Breast epithelium (tissue), 4 donors: ENCODE measurements around the gene ANKRD23. TPM values are rescaled to one million over a fixed set of nuclear protein-coding genes. Genes with fewer than 3 reads are reported as not detected.

Source experiments
- DNase-seq, 2 donors: peaks; one replicate each; pipeline ENCODE4 v3.0.0-alpha.2; 2019; ENCODE audit warnings: low spot score in 2 of 2
- H3K27ac ChIP-seq, 2 donors: fragments of 200-600 bp; sonication (generic) in 1 of 2; one replicate each; pipeline ENCODE4 v1.5.1; 2016 to 2019; ENCODE audit warnings: mild to moderate bottlenecking in 1 of 2
- H3K27me3 ChIP-seq, 2 donors: fragments of 200-600 bp; sonication (generic) in 1 of 2; one replicate each; pipeline versions ENCODE4 v1.5.1 to v1.6.0; 2017 to 2019; ENCODE audit warnings: control low read depth in 1 of 2, mild to moderate bottlenecking in 1 of 2
- H3K36me3 ChIP-seq: fragments of 200-600 bp; one replicate; pipeline ENCODE4 v1.5.1; 2019
- H3K4me1 ChIP-seq, 2 donors: fragments of 200-600 bp; sonication (generic); one replicate each; pipeline ENCODE4 v1.5.1; 2016 to 2019; ENCODE audit warnings: control low read depth in 1 of 2
- H3K4me3 ChIP-seq, 3 donors: fragments of 200-600 bp; sonication (generic); 1 replicate in 2 of 3; 2 replicates in 1 of 3; pipeline ENCODE4 v1.5.1; 2016 to 2019; ENCODE audit warnings: mild to moderate bottlenecking in 3 of 3, moderate library complexity in 2 of 3
- H3K9me3 ChIP-seq, 2 donors: fragments of 200-600 bp; sonication (generic) in 1 of 2; one replicate each; pipeline ENCODE4 v1.5.1; 2016 to 2019; ENCODE audit warnings: control low read depth in 1 of 2
- POLR2A ChIP-seq: fragments of 450-650 bp; IDR thresholded peaks from one replicate; pipeline ENCODE4 v1.6.1; 2016; ENCODE audit warnings: antibody characterized with exemption, mild to moderate bottlenecking, moderate library complexity
- POLR2AphosphoS5 ChIP-seq, 3 donors: sonication (generic); formaldehyde crosslinking; IDR thresholded peaks; one replicate each; pipeline ENCODE4 v1.6.1; 2017; ENCODE audit warnings: antibody characterized with exemption in 3 of 3
- intact Hi-C: fragments of 100-400 bp; cut with DNase I; formaldehyde crosslinking; loops from one replicate; pipeline ENCODE4 v1.15.1; 2023; ENCODE audit warnings: low total_unique reads
- total RNA-seq, 3 donors: library from RNA; depleted of rRNA; stranded (reverse); fragments of >200 nt; gene quantifications; one replicate each; pipeline ENCODE4 v1.1.0, GENCODE V29; 2016
- TF ChIP-seq, protein P1 (sequence below), 3 donors: fragments of 450-650 bp; IDR thresholded peaks; one replicate each; pipeline ENCODE4 v1.5.1; 2016 to 2017; ENCODE audit warnings: antibody characterized with exemption in 3 of 3, mild to moderate bottlenecking in 3 of 3, moderate library complexity in 3 of 3

The ANKRD23 gene
- total RNA-seq, 3 donors from 2014 or later: 3.5 to 9.4 (median 7.2) TPM

DNA sequence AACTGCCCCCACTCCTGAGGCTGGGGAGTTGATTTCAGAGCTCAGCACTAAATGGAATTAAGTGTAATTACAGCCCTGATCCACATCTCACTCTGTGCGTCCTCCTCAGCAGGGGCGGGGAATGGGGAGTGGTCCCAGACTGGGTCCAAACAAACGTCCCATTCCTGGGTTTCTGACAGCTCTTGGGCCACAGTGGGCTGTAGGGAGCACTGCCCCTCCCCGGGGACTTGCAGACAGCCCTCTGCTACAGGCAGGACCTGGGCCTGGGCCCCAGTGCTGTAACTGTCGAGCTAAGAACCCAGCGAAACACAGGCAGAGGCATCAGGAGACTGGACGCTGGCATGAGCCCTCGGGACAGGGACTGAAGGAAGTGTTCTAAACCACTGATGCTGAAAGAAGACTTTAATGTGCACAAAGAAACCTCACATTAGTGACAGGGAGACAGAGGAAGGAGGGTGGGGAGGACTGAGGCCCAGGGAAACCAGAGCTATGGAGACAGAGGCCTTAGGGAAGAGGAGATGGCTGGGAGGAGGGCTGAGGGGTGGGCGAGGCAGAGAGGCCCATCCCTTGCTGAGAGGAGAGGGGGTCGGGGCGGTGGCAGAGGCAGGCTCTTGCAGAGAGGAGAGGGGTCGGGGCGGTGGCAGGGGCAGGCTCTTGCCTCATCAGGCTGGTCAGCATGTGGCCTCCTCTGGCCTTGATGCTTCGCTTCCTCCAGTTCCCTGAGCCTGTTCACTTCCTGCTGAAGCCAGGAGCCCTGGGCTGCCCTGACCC, 31.9 kb upstream of the ANKRD23 start:
- no peak for DNase-seq
- no peaks in the 10 kb centered on the region for H3K27me3 ChIP-seq
- no peaks in the 10 kb centered on the region for H3K9me3 ChIP-seq
- TF ChIP-seq POLR2A (no peak), POLR2AphosphoS5 (IDR thresholded peaks at IDR 0.05) (no peak)
- TF ChIP-seq, protein P1, sequence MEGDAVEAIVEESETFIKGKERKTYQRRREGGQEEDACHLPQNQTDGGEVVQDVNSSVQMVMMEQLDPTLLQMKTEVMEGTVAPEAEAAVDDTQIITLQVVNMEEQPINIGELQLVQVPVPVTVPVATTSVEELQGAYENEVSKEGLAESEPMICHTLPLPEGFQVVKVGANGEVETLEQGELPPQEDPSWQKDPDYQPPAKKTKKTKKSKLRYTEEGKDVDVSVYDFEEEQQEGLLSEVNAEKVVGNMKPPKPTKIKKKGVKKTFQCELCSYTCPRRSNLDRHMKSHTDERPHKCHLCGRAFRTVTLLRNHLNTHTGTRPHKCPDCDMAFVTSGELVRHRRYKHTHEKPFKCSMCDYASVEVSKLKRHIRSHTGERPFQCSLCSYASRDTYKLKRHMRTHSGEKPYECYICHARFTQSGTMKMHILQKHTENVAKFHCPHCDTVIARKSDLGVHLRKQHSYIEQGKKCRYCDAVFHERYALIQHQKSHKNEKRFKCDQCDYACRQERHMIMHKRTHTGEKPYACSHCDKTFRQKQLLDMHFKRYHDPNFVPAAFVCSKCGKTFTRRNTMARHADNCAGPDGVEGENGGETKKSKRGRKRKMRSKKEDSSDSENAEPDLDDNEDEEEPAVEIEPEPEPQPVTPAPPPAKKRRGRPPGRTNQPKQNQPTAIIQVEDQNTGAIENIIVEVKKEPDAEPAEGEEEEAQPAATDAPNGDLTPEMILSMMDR (IDR thresholded peaks at IDR 0.05): no peak
- H3K4me1 ChIP-seq: peaks cover 5 to 10% of the 10 kb centered on the region in 2 donors
- no peaks in the 10 kb centered on the region for H3K36me3 ChIP-seq
- intact Hi-C loops: no loop called here
- H3K27ac ChIP-seq: peak overlapping the region; percentile 30 to 82
- H3K4me3 ChIP-seq: no peak overlapping the region

DNA sequence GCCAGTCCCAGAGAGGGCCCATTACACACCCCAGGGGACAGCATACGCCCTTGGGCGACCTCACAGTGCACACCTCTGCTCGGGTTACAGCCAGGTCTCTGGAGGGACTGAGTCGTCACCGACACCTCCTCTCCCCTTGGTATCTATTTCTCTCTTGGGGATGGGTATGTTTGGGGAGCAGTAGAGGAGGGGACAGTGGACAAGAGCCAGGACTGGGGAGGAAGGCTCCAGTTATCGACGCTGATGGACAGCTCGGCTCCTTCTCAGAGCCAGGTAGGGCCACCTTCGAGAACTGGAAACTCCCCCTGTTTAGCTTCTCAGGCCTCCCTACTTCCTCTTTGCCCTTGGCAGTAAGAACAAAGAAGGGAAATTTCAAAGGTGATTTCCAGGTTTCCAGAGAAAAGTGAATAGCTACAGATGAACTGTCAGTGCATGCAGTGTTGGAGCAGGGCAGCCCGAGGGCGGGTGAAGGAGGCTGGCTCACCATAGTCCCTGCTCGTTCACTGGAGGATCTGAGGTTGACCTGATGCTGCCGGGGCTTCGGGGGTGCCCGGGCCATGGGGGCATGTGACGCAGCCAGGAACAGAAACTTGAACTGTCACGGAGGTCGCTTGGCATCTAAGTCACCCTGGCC, 30.5 kb upstream of the ANKRD23 start:
- Histone ChIP-seq H3K27me3 (no peaks in the 10 kb centered on the region), H3K36me3 (no peaks in the 10 kb centered on the region), H3K4me3 (peak overlapping the region in 1 of 3 donors; percentile 28), H3K27ac (peak overlapping the region; percentile 65 to 82), H3K9me3 (no peaks in the 10 kb centered on the region), H3K4me1 (peaks cover 5 to 10% of the 10 kb centered on the region in 2 donors)
- no peak for DNase-seq
- TF ChIP-seq POLR2AphosphoS5 (IDR thresholded peaks at IDR 0.05): peak in 1 of 3 donors; percentile 5
- TF ChIP-seq, protein P1 (IDR thresholded peaks at IDR 0.05): no peak
- intact Hi-C loops: no loop called here

DNA sequence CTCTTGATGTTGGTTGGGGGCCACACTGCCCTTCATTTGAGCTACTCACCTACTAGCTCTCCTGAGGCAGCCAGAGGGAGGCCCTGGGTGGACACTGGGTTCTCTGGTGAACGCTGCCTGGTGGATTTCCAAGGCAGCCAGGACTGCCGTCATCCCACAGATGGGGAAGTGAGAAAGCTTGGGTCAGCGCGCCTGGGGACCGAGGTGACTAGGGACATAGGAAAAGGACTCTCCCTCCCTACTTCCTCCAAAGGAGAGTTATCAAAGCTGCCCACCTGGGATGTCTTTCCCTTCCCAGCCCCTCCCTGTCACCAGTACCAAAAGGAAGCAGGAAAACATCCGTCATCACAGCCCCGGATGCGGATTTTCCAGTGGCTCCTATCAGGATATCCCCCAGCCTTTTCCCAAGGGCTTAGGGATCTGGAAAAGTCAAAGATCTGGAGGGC, 29.9 kb upstream of the ANKRD23 start:
- Histone ChIP-seq H3K4me3 (no peak overlapping the region), H3K27ac (peak overlapping the region; percentile 65 to 82), H3K27me3 (no peaks in the 10 kb centered on the region), H3K9me3 (no peaks in the 10 kb centered on the region), H3K36me3 (no peaks in the 10 kb centered on the region), H3K4me1 (peaks cover 5 to 10% of the 10 kb centered on the region in 2 donors)
- intact Hi-C loops: no loop called here
- DNase-seq: no peak
- TF ChIP-seq POLR2A (no peak), POLR2AphosphoS5 (IDR thresholded peaks at IDR 0.05) (no peak)
- TF ChIP-seq, protein P1 (IDR thresholded peaks at IDR 0.05): no peak

DNA sequence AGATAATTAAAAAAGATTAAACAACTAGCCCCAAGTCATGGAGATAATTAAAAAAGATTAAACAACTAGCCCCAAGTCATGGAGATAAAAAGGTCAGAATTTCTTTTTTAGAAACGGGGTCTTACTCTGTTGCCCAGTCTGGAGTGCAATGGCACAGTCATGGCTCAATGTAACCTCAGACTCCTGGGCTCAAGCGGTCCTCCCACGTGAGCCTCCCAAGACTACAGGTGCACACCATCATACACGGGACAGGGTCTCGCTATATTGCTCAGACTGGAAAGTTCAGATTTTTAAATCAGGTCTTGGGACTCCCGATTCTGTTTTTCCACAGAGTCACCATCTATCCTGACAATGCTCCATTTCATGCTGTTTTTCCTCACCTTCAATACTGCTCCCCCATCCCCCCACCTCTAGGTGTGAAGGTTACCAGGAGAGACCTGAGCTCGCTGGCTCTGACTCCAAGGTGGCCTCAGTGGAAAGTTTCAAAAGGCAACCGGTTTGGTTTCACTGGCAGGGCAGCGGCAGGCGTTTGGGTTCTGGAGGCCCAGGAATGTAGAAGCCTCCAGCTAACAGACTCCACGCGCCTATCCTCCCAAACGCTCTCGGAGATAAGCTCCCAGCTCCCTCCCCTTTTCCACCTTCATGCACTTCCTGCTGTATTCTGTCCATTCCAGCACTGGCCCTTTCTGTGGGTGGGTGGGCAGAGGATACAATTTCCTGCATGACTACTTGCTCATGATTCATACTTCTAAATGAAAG, 28.9 kb upstream of the ANKRD23 start:
- no peaks in the 10 kb centered on the region for H3K9me3 ChIP-seq

More for the DNA sequence above, 28.9 kb upstream of the ANKRD23 start:
- H3K4me3 ChIP-seq: no peak overlapping the region
- peaks cover 7 to 10% of the 10 kb centered on the region in 2 donors for H3K4me1 ChIP-seq
- intact Hi-C loops: no loop called here
- no peaks in the 10 kb centered on the region for H3K36me3 ChIP-seq
- no peaks in the 10 kb centered on the region for H3K27me3 ChIP-seq
- TF ChIP-seq, protein P1 (IDR thresholded peaks at IDR 0.05): no peak
- TF ChIP-seq POLR2AphosphoS5 (IDR thresholded peaks at IDR 0.05): no peak
- no peak for TF ChIP-seq POLR2A
- DNase-seq: no peak
- H3K27ac ChIP-seq: peak overlapping the region; percentile 65 to 82
